ENCODE results near the gene REXO4. TPM values are rescaled to one million over a fixed set of nuclear protein-coding genes. Genes with fewer than 3 reads are reported as not detected.
"Not testable (repeated sequence)": the region's sequence is repeated elsewhere in the genome, so short reads cannot be mapped to it uniquely, and the experiment has no call there.

REXO4 gene
- total and polyA plus RNA-seq, 2 of the 13 experiments (the other 11 are each of a cell fraction or from before 2014, with no cell fraction given): 18.5 to 30.4 TPM

DNA sequence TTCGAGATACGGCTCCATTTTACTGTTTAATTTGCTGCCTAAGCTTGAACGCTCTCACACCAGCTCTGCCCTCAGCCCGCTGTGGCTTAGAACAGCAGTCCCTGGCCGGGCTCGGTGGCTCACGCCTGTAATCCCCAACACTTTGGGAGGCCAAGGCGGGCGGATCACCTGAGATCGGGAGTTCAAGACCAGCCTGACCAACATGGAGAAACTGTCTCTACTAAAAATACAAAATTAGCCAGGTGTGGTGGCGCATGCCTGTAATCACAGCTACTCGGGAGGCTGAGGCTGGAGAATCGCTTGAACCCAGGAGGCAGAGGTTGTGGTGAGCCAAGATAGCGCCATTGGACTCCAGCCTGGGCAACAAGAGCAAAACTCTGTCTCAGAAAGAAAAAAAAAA is 40.5 kb downstream of the REXO4 start:
- Histone ChIP-seq H3K4me1 (ENCODE audit: insufficient read depth, low read length) (peaks cover 57% of the 10 kb centered on the region), H3K36me3 (replicated peaks in 1 of 2; ENCODE audit: control insufficient read depth in 1 of 2, insufficient read depth in 2 of 2, low read length in 2 of 2) (peaks cover 2 to 12% of the 10 kb centered on the region in 2 experiments; a peak in 3 of 5 replicates), H3K9ac (ENCODE audit: insufficient read depth, low read depth, low read length) (peak overlapping the region; percentile 99; the same call in 1 of the 2 replicates), H4K20me1 (ENCODE audit: insufficient read depth, low read length) (peaks cover 28% of the 10 kb centered on the region), H3K4me2 (ENCODE audit: low read depth, low read length) (peak overlapping the region; percentile 87), H3K79me2 (ENCODE audit: insufficient read depth, low read length) (peaks cover 32% of the 10 kb centered on the region), H3K4me3 (replicated peaks in 1 of 3; ENCODE audit: insufficient read depth in 1 of 3, low read depth in 2 of 3, low read length in 3 of 3) (peak overlapping the region in 2 of 3 experiments; percentile 75 to 86; a peak in 2 of 6 replicates)
- in situ Hi-C loops (cut with HindIII; ENCODE audit: extremely low pct_ligation_motif_present, low pct_unique_long_range_greater_than_20kb); BruUV-seq (replicated peaks); DNase-seq (ENCODE audit: low spot score); H3K9me3 ChIP-seq (ENCODE audit: low read length); CTCF ChIA-PET (ENCODE audit: low intra/inter-chr PET ratio, low total read pairs); H2AFZ ChIP-seq (ENCODE audit: low read length); FAIRE-seq; ATAC-seq; H3K27me3 ChIP-seq (ENCODE audit: control insufficient read depth in 1 of 2, insufficient read depth in 2 of 2, low read length in 2 of 2); H3K27ac ChIP-seq (ENCODE audit: extremely low read length, insufficient read depth, low read length); intact Hi-C loops (cut with micrococcal nuclease; ENCODE audit: unreplicated experiment): not testable (repeated sequence)
- TF ChIP-seq ZBTB38 (CRISPR knock-in tag; IDR thresholded peaks at IDR 0.05) (peak; percentile 96), ZNF460 (CRISPR knock-in tag; IDR thresholded peaks at IDR 0.05; ENCODE audit: borderline replicate concordance) (peak; percentile 86)
- TF ChIP-seq, protein P1, sequence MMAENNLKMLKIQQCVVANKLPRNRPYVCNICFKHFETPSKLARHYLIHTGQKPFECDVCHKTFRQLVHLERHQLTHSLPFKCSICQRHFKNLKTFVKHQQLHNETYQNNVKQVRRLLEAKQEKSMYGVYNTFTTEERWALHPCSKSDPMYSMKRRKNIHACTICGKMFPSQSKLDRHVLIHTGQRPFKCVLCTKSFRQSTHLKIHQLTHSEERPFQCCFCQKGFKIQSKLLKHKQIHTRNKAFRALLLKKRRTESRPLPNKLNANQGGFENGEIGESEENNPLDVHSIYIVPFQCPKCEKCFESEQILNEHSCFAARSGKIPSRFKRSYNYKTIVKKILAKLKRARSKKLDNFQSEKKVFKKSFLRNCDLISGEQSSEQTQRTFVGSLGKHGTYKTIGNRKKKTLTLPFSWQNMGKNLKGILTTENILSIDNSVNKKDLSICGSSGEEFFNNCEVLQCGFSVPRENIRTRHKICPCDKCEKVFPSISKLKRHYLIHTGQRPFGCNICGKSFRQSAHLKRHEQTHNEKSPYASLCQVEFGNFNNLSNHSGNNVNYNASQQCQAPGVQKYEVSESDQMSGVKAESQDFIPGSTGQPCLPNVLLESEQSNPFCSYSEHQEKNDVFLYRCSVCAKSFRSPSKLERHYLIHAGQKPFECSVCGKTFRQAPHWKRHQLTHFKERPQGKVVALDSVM (CRISPR knock-in tag; IDR thresholded peaks at IDR 0.05): peak; percentile 23; the same call in 1 of the 2 replicates
- TF ChIP-seq, protein P2, sequence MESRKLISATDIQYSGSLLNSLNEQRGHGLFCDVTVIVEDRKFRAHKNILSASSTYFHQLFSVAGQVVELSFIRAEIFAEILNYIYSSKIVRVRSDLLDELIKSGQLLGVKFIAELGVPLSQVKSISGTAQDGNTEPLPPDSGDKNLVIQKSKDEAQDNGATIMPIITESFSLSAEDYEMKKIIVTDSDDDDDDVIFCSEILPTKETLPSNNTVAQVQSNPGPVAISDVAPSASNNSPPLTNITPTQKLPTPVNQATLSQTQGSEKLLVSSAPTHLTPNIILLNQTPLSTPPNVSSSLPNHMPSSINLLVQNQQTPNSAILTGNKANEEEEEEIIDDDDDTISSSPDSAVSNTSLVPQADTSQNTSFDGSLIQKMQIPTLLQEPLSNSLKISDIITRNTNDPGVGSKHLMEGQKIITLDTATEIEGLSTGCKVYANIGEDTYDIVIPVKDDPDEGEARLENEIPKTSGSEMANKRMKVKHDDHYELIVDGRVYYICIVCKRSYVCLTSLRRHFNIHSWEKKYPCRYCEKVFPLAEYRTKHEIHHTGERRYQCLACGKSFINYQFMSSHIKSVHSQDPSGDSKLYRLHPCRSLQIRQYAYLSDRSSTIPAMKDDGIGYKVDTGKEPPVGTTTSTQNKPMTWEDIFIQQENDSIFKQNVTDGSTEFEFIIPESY (CRISPR knock-in tag; IDR thresholded peaks at IDR 0.05): 0 out of 2 replicates have a peak, but pooled peaks have one; percentile 38
- 72% methylated on average over 14 of the region's 14 CpGs for WGBS (ENCODE audit: low lambda C conversion rate)
- POLR2A ChIA-PET: interaction anchor here (1.2 to 3.3 kb wide), 7 partner anchors 9 to 82 kb away, joined by 3 to 16 read pairs (median 6); partner anchors contain the start of genes CACFD1, MED22 and RPL7A
